HG03521 (cell line): ENCODE measurements around the gene GRID2IP.
"Not testable (repeated sequence)": the region's sequence is repeated elsewhere in the genome, so short reads cannot be mapped to it uniquely, and the experiment has no call there.

Experiments
- ATAC-seq: cut with Tn5 transposase; IDR thresholded peaks from one replicate; pipeline ENCODE4 v1.9.1; 2021; ENCODE audit warnings: mild to moderate bottlenecking, moderate library complexity; ENCODE audit not compliant: unreplicated experiment

GRID2IP gene

DNA sequence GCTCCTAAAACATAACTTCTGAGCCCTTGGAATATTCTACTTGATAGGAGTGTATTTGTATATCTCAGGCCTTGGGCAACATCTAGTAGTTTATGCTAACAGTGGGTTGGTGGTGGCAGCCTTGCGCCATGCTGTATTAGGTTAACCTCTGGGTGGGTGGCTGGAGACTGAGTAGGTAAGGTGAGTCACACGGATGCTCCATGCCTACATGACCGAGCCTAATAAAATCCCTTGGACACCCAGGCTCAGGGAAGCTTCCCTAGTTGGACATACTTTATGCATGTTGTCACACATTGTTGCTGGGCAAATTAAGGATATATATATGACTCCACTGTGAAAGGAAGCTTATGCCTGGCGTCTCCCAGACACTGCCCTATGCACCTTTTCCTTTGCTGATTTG lies 97.5 kb downstream of the GRID2IP start:
- no peak for ATAC-seq

DNA sequence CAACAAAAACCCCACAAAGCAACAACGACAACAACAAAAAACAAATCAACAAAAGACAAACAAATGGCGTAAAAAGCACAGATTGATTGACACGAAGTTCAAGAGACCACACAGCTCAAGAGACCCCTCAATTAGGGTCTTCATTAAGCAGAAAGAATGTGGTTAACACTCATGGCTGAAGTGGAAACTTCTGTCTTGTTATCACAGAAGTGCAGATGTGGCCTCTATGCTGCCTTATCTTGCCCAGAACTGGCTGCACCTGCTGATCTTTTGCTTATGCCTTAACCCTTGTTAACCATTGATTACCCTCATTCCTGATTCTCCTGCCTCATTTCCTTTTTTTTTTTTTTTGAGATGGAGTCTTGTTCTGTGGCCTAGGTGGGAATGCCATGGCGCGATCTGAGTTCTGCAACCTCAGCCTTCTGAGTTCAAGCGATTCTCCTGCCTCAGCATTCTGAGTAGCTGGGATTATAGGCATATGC lies 100.0 kb downstream of the GRID2IP start:
- ATAC-seq: no peak

DNA sequence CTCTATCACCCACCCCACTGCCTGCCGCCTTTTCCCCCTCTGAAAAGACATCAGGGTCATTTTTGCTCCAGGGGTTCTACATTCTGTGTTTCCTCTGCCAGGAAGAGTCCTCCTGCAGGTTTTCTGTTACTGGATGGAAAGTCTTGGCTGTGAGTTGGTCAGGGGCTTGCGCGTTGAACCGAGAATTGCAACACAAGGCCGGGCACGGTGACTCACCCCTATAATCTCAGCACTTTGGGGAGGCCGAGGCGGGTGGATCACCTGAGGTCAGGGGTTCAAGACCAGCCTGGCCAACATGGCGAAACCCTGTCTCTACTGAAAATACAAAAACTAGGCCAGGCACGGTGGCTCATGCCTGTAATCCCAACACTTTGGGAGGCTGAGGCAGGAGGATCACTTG lies 100.7 kb downstream of the GRID2IP start:
- not testable (repeated sequence) for ATAC-seq

DNA sequence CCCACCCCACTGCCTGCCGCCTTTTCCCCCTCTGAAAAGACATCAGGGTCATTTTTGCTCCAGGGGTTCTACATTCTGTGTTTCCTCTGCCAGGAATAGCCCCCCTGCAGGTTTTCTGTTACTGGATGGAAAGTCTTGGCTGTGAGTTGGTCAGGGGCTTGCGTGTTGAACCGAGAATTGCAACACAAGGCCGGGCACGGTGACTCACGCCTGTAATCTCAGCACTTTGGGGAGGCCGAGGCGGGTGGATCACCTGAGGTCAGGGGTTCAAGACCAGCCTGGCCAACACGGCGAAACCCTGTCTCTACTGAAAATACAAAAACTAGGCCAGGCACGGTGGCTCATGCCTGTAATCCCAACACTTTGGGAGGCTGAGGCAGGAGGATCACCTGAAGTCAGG lies 101.4 kb downstream of the GRID2IP start:
- ATAC-seq: not testable (repeated sequence)

DNA sequence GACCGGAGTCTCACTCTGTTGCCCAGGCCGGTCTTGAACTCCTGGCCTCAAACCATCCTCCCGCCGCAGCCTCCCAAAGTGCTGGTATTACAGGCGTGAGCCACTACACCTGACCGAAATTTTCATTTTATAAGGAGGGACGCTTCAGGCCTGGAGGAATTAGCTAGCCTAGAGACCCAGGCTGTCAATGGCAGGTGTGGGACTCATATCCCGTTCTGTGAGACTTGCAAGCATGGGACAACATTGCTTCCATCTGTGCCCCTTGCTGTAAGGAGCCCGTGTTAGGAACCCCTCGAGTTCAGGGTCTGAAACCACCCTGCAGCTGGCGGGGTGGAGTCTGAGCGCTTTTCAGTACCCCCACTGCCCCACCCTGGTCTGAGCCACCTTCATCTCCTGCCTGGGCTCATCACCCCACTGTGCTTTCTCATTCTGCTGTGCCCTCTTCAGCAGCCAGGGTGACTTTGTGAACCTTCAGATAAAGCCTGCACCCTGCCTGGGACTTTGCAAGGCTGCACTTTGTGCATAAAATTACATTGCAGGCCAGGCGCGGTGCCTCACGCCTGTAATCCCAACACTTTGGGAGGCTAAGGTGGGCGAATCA lies 102.2 kb downstream of the GRID2IP start:
- ATAC-seq: no peak

DNA sequence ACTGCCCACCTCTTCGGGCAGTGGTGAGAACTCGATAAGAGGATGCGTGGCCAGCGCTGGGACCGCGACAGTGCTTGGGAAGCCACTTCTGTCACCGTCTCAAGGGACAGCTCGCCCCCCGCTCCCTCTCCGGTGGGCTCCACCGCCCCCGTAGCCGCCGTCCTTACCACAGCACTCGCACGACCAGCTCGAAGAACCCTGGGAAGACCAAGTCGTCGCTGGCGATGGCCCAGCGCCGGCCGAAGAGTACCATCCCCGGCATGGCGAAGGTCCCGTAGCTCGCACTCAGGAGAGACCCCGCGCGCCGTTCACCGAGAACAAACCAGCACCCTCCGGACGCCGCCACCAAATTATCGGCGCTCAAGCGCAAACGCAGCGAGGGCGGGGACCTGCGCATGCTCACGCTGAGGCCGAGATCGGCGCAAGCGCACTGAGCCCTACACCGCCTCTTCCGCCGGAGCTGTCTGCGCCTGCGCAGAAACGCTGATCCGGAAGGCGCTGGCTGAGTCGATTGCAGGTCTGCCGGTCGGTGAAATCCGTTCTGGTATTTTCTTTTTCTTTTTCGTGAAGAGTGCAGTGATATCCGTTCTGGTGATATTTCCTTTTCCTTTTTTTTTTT lies 103.6 kb downstream of the GRID2IP start, which contains the start of gene DAGLB:
Gene DAGLB, minus strand, starts transcription at position 374 of the 619 bp plus-strand sequence. Its CDS starts 112 bp downstream, at position 262.
- peak; percentile 86 for ATAC-seq
